GM19468 (cell line): ENCODE measurements around the gene ZNF530.

Experiments
- ATAC-seq: cut with Tn5 transposase; IDR thresholded peaks from one replicate; pipeline ENCODE4 v1.9.1; 2021; ENCODE audit warnings: mild to moderate bottlenecking, moderate library complexity, moderate number of reproducible peaks; ENCODE audit not compliant: unreplicated experiment; ENCODE audit errors: extremely low read depth

Gene ZNF530

DNA sequence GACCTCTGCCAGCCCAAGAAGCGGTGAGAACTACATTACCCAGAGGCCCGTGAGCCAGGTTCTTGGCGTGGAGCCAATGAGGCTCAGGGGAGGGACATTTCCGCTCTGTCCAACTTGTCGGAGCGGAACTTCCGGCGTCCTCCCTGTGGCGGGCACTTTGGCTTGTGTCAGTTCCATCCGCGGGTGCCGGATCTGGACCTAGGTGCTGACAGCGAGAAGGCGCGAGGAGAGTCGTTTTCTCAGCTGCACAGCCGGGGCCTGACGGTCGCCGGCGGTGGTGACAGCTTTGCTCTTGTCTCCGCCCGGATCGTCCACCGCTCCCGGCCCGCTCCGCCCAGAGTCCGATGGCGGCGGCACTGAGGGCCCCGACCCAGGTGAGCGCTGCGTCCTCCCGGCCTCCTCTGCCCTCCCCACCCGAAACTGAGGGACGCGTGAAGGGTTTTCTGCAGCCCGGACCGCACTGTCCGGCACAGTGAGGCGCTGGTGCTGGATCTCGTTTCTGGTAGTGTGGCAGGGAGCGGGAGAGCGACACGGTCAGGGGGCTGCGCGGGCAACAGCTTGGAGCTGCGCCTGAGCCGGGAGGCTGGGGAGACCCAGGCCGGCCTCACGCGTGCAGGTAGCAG, at the start of gene ZNF530:
Gene ZNF530 (plus strand): TSS at position 125 of the 623 bp plus-strand sequence. CDS start 4,461 bp downstream, outside the sequence.
- ATAC-seq: peak; percentile 94

DNA sequence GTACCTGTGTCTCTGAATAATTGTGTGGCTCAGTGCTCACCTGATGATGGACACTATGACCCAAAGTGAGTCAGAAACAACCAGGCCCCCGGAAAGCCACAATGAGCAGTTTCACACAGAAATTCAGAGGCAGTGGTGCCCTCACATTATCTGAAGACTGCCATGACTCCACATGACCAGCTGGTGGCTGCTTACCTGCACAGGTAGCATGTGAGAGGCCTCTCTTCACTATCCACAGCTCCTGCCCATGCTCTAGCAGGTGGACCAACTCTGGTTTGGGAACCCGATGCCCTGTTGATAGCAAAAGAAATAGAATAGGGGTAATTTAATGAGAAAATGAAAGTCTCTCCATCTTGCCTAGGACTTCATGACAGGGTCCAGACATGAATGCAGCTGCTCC, 47.3 kb upstream of the ZNF530 start:
- ATAC-seq: no peak

DNA sequence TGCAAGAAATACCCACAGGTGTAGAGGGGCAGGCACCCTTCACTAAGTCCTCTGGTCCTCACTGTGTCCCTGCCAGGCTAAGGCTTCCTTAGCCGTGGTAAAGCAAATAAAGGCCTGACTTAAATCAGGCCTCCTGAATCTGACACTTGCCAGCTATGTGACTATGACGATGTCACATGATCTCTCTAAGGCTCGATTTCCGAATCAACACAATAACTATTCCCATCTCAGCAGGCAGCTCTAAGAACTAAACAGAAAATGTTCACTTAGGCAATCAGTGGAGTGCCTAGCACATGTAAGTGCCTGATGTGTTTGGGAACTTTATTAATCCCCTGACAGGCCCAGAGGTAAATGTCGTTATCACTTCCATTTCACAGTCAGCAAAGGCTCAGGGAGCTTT, 42.0 kb upstream of the ZNF530 start:
- no peak for ATAC-seq

DNA sequence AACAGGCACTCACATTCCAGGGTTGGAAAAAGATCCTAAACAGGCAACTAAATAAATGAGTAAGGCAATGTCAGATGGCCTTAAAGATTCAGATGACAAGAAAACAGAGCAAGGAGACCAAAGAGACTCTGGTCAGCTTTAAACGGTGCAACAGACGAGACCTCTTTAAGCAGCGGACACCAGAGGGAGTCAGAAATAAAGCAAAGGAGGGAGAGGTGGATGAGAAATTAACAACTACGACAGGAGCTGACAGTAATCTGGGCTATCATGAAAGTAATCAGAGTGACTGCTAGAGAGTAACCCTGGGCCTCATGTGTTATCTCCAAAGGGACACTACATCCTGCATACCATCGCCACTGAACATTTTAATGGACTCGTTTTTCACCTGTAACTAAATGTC, 41.2 kb upstream of the ZNF530 start:
- ATAC-seq: no peak

DNA sequence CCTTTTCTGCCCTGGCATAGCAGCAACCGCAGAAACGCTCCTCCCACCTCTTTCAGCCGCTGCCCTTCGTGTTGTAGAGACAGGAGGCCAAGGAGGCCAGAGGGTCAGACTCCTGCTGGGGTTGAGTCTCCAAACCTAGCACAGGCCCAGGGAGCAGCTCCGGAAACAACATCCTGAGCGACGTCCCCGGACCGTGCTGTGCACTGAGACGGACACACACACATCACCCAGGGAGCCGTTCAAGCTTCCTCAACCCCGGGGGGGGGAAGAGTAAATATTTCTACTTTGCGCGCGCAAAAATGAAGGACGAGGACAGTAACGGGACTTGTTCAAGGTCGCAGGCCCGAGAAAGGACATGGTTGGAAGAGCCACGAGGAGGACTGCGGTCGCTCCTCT, 40.7 kb upstream of the ZNF530 start:
- ATAC-seq: no peak

DNA sequence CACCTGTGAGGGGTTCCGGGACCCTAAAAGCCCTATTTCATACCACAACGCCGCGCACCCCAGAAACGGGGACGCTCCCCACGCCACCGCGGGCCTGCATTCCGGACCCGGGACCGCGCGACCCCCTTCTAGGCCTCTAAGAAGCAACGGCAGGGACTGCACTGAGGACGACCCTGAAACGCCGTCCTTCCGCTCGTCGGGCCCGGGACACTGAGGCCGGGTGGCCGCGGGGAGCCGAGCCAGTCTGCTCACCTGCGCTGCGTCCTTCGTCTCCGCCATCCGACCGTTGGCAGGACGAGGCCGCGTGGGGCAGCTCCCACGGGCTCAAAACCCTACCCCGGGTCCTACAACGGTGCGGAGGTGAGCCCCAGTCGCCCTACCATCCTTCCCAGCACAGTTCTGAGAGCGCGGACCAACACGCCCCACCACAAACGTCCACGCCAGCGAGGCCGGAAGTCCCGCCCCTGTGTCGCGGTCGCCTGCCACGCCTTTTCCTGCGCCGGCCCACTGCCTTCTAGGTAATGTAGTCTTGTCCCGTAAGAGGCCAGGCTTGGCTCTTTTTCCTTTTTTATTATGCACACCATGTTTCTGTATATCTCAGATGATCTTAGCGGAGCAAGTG, 40.2 kb upstream of the ZNF530 start, which contains the start of gene ZNF550:
Gene ZNF550 (minus strand): TSS at position 460 of the 622 bp plus-strand sequence. CDS start 181 bp downstream, at position 279.
- ATAC-seq: peak; percentile 79

DNA sequence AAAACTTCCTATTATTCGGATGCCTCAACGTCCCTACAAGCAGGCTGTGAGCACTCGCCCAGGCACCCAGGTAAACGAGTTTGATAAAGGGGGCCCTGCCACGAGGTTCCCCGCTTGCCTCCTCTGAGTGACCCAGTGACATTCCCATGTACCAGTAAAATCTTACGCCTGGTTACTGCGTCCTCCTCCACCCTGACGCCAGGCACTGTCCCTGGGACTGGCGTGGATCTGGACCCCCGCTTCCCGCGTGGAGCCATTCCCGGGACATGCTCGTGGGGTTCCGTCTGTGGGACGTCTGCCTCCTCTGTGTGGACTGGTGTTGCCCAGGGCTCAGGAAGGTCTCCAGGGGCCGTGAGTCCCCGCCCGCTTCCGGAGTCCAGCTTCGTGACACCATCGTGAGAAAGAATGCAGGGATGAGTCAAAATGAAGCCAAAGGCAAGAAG, 39.6 kb upstream of the ZNF530 start:
- no peak for ATAC-seq

DNA sequence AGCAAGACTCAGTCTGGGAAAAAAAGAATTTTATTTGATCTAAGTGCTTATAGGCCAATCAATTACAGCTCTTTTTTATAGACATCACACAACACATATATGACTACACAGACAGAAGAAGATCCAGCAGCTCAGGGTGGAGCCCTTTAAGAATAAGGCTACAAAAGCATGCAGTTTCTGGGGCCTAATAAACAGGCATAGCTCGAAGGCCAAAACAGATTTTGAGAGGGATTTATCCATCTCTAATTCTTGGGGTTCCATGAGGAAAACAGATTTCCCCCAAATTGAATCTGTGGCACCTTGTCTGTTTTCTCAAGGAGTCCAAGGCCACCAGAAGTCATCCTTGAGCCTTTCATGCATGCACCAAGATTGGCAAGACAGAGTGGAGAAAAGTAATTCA, 36.1 kb upstream of the ZNF530 start:
- no peak for ATAC-seq

DNA sequence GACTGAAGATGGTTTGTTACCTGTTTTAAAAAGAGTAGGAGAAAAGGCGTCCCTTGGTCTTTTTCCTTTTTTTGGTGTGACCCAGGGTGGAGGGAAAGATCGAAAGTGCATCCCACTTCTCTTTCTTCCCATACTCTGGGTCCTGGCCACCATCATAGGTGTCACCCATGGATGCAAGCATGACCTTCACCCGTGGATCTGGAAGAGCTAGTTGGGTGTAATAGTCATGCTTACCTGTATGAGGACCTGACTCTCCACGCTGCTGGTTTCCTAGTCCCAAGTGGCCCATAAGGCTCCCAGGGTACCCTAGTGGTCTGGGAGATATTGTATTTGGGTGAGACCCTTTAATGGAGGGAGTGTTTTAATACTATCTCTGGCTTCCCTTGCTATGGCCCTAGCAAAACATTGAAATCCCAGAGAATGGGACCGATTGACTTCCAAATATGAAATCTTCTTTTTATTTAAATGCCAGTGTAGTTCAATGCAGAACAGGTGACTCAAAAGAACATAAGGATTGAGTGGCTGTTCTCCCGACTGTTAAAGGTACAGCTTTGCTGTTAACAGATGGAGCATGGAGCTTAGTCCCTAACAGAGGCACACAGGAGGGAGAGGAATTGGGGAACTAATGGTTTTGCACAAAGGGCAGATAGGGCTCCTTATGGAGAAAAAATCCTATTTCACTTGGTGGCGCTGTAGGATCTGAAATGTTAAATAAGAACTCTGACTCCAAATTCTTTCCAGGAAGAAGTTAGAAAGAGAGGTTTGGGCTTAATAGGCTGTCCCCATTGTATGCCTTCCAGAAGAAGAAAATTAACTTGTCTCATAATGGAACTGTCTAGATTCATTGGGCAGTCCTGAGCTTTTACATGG, 33.1 kb upstream of the ZNF530 start:
- ATAC-seq: no peak

DNA sequence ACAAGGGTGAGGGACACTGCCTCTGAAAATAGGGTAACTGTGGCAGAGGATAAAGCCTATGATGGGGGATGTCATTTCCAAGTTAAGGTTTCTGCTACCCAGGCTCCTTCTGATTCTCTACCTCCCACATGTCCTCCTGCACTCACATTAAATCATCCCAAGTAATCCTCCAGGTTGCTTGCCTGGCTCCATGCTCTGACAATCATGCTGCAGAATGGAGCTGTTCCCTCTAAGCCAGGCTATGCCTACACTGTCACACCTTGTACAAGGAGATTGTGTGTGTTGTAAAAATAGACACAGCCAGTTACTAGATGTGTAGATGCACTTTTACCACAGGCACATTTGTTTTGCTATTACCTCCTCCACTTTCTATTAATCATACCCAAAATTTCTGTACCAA, 29.0 kb upstream of the ZNF530 start:
- ATAC-seq: no peak

DNA sequence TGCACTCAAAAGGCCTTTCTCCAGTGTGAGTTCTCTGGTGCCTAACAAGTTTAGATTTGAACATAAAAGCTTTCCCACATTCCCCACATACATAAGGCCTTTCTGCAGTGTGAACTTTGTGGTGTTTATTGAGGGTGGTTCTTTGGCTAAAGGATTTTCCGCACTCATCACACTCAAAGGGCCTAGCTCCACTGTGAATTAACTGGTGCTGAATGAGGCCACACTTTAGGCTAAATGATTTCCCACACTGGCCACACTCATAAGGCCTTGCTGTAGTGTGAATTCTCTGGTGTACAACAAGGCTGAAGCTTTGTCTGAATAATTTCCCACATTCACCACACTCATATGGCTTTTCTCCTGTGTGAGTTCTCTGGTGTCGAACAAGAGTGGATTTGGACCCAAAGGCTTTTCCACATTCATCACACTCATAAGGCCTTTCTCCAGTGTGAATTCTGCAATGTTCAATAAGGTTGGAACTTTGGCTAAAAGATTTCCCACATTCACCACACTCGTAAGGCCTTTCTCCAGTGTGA, 27.2 kb upstream of the ZNF530 start:
- no peak for ATAC-seq

DNA sequence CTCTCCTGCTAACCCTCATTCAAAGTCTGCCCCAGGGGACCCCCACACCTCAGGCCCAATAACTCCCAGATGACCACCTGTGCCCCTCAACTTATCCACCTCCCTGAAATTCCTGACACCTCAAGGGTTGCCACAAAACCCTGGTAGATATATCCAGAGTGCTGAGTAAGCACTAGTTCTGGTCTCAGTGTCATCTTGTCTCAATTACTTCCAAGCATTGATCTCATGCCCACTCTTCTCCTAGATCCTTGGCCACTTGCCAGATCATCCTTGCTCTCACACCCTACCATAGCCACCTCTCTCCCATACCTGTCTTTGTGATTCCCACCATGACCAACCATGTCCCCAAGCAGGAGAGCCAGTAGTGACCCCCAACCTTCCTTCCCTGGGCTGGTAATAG, 23.0 kb upstream of the ZNF530 start:
- ATAC-seq: no peak

DNA sequence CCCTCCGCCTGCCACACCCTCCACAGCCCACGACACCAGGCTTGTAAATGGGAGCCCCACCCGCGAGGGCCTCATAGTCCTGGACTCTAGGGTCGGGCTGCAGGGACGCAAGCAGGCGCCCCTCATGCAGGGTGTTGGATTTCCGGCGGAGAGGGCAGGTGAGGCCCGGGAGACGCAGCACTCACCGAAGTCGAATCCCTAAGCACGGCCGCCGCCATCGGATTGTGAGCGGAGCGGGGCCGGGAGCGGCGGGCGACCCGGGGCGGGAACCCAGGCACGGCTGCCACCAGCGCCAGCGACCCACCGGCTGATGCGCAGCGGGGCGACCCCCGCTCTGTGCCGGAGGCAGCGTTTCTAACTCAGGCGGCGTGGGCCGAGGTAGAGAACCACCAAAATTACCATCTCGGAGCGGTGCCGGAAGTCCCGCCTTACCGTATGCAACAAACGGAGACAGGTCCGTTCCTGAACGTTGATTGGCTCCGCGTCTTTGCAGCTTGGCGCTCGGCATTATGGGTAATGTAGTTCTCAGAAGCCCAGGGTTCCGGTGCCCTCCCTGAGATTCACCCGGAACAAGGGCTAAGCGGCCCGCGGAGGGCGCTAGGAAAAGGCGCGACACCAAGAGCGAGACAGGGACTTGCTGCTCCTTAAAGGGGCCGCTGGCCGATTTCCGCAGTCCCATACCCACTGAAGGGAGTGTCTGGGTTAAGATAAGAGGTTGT, 21.0 kb upstream of the ZNF530 start, which contains the start of gene ZNF416:
Gene ZNF416 (minus strand): TSS at position 425 of the 719 bp plus-strand sequence. CDS start 207 bp downstream, at position 218.
- ATAC-seq: peak; percentile 60

DNA sequence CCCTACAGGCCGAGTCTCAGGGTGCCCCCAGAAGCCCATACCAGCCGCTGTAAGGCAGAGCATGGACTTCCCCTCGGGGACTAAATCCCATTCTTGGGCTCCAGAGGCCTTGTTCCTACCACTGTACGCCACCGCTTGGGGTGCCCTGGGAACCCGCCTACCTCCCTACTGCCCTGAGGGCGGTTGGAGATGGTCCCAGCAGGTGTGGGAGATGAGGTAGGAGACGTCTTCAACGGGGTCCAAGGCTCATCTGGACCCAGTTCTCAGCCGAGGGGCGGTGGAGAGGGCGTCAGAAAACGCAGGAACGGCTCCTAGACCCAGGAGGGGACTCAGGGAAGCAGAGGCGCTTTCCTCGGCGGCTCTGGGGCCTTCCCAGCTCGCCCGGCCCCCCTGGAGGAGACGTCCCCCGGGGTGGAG, 16.6 kb upstream of the ZNF530 start:
- ATAC-seq: no peak

DNA sequence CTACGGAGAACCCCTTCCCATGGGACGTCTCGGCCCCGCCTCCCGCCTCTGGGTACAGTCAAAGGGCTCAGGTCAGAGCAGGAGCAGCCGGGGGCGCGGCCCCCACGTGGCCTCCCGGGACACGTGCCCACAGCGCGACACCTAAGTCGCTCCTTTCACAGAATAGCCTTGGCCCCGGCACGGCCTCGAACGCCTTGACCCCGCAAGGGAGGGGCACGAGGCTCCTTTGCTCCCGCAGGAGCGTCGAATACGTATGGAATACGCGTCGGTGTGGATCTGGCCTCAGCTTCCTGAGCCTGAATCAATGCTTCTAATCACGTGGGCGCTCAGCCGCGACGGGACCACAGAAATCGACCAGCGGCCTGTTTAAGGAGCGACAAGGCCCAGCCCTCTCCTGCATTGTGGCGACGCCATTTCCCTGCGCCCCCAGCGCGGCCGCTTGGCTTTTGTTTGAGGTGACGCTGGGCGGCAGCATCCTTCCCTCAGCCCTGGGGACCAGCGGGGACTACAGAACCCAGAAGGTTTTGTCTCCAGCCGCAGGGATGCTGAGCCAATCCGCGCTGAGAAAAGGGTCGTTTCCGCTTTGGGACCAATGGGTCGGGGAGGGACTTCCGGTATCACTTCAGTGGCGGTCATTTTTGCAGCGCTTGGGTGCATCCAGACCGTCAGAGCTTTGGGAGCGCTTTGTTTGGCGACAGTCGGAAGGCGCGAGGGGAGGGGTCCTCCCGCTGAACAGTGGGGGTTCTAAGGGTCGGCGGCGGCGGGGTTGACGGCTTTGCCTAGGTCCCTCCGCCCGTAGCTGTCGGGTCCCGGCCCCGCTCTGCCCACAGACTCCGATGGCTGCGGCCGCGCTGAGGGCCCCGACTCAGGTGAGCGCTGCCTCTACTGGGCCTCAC, 15.9 kb upstream of the ZNF530 start, which contains the start of gene ZIK1:
Gene ZIK1 (plus strand): TSS at position 625 of the 896 bp plus-strand sequence. CDS start 212 bp downstream, at position 837.
- no peak for ATAC-seq

DNA sequence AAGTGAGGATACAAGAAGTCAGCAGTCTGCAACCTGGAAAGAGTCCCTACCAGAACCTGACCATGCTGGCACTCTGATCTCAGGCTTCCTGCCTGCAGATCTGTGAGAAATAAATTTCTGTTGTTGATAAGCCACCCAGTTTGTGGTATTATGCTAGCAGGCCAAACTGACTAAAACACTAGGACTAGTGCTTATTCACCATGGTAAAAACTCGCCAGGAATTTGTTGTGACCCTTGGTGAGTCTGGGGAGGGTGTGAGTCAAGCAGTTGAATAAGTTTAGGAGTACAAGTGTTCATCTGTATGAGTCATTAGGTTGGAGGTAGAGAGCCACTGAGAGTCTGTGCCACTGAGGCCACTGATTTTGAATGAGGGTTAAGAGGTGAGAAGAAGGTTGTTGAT, 12.2 kb upstream of the ZNF530 start:
- no peak for ATAC-seq

DNA sequence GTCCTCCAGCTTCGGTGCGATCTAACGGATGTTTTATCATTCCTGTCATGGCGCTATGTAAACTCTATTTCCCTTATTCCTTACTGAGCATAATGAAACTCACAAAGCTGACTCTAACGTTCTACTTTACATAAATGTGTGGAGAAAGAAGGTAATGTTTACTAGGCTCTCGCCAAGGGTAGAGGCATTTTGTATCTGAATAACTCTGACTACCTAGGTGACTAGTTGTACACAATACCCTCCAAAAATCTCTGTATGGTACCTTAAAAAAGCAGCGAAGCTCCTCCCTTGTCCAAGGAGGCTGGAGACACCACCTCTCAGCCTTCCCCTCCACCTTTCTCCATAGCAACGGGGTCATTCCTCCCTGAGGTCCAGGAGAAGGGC, 316 bp upstream of the ZNF530 start:
- ATAC-seq: no peak

DNA sequence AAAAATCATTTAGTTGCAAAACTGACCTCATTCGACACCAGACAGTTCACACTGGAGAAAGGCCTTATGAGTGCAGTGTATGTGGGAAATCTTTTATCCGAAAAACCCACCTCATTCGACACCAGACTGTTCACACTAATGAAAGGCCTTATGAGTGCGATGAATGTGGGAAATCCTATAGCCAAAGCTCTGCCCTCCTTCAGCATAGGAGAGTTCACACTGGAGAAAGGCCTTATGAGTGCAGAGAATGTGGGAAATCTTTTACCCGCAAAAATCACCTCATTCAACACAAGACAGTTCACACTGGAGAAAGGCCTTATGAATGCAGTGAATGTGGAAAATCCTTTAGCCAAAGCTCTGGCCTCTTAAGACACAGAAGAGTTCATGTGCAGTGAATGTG, 7.2 kb downstream of the ZNF530 start:
- ATAC-seq: no peak

DNA sequence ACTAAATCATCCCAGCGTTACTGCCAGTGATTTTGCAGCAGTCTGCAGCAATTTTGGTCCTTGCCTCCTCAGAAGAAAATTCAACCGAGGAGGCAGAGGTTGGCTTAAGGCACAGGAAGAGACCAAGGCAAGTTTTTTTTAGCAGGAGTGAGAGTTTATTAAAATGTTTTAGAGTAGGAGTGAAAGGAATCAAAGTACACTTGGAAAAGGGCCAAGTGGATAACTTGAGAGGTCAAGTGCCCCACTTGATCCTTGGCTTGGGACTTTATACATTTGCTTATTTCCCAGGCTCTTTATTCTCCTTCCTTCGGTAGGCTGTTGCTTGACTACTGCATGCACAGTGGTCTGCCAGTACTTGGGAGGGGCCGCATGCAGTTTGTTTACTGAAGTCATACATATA, 11.4 kb downstream of the ZNF530 start:
- no peak for ATAC-seq
